Calu3 (cell line): ENCODE data around the gene PSMD14. TPM values are rescaled to one million over a fixed set of nuclear protein-coding genes. Genes with fewer than 3 reads are reported as not detected.

Source experiments
- BruUV-seq: library from RNA; stranded (reverse); fragments of 400-500 nt; replicated peaks from 2 replicates; lab custom pipeline; 2021; lab: Mats Ljungman, UMichigan
- CTCF ChIA-PET: fragments of 300-600 bp; sonication (Branson Sonifier 250); formaldehyde crosslinking; loops from one replicate; lab custom pipeline; 2022; ENCODE audit warnings: antibody characterized with exemption; lab: Charles Lee
- DNase-seq: peaks from one replicate; pipeline ENCODE4 v3.0.0; 2022
- H3K27ac Mint-ChIP-seq: one replicate; pipeline ENCODE4 v1.8.0; 2022; ENCODE audit warnings: mixed read lengths; ENCODE audit not compliant: unreplicated experiment
- H3K27me3 Mint-ChIP-seq: one replicate; pipeline ENCODE4 v1.8.0; 2022; ENCODE audit warnings: mixed read lengths; ENCODE audit not compliant: unreplicated experiment
- H3K36me3 Mint-ChIP-seq: one replicate; pipeline ENCODE4 v1.8.0; 2022; ENCODE audit warnings: mild to moderate bottlenecking, moderate library complexity, mixed read lengths; ENCODE audit not compliant: insufficient read depth, unreplicated experiment
- H3K4me1 Mint-ChIP-seq: one replicate; pipeline ENCODE4 v1.8.0; 2022; ENCODE audit warnings: mild to moderate bottlenecking, low read depth, mixed read lengths; ENCODE audit not compliant: unreplicated experiment
- H3K4me3 Mint-ChIP-seq: one replicate; pipeline ENCODE4 v1.8.0; 2022; ENCODE audit warnings: mild to moderate bottlenecking, low read depth, moderate library complexity, mixed read lengths; ENCODE audit not compliant: unreplicated experiment
- H3K9me3 Mint-ChIP-seq: one replicate; pipeline ENCODE4 v1.8.0; 2022; ENCODE audit warnings: low read depth, mixed read lengths; ENCODE audit not compliant: unreplicated experiment
- CTCF ChIP-seq: fragments of 200-600 bp; IDR thresholded peaks from one replicate; pipeline ENCODE4 v1.8.0; 2022; ENCODE audit warnings: antibody characterized with exemption; ENCODE audit not compliant: unreplicated experiment
- intact Hi-C: fragments of 100-400 bp; cut with micrococcal nuclease; formaldehyde crosslinking; loops from one replicate; pipeline ENCODE4 v1.10.0; 2022; ENCODE audit not compliant: unreplicated experiment
- total RNA-seq: library from RNA; stranded (reverse); gene quantifications from 2 replicates; pipeline ENCODE4 v1.2.3, GENCODE V29; 2022

The PSMD14 gene
- total RNA-seq, 1 experiment from 2014 or later, result 97.4 TPM

DNA sequence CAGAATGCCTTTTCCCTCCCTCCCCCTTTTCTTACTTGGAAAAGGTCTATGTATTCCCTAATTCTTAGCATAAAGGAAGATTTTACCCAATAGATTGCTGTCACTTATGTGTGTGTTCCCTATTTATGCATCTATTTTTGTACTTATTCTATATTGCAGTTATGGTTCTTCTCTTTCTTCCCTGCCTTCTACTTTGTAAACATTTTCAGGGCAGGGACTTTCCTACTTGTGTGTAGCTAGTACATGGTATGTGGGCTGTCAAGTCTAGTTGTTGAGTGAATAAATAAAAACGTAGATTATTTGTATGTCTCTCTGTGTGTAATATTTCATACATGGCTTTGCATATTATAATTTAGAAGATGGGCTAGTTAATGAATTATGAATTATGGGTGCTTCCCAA, 45.3 kb downstream of the PSMD14 start:
- DNase-seq, result no peak
- Mint-ChIP-seq H3K36me3 (peaks cover 8% of the 10 kb centered on the region), H3K9me3 (peaks cover 2% of the 10 kb centered on the region), H3K27ac (no peak overlapping the region), H3K4me1 (peaks cover 26% of the 10 kb centered on the region), H3K4me3 (no peak overlapping the region), H3K27me3 (no peaks in the 10 kb centered on the region)
- CTCF ChIA-PET, result no interaction called here
- TF ChIP-seq CTCF, result no peak
- intact Hi-C loops, result no loop called here
- BruUV-seq, result no TSS peak

- Mint-ChIP-seq H3K9me3 (peaks cover 2% of the 10 kb centered on the region), H3K27ac (no peak overlapping the region), H3K27me3 (no peaks in the 10 kb centered on the region), H3K4me1 (peaks cover 22% of the 10 kb centered on the region), H3K36me3 (peaks cover 6% of the 10 kb centered on the region), H3K4me3 (no peak overlapping the region)
- CTCF ChIA-PET, result no interaction called here
- BruUV-seq, result no TSS peak
- no peak for TF ChIP-seq CTCF
- intact Hi-C loops, result no loop called here
- no peak for DNase-seq
Observed at GRCh38 chr2:161354106-161354505, 45.9 kb downstream of the PSMD14 start.

DNA sequence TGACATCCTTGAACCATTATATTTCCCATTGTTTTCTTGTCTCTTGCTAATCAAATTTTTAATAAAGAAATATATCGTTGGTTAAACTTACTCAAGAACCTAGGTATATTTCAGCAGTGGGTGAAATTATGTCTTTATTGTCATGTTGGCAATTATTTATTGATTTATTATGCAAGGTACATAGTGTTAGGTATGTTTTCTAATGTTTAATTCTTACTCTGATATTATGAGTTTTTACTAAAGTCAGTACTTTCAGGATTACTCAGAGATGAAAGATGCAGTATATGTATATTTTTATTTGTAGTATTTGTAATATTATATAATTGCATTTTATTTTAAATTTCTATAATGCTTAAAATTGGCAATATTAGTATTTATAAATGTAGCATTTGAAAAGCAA, 46.9 kb downstream of the PSMD14 start:
- Mint-ChIP-seq H3K4me1 (peaks cover 17% of the 10 kb centered on the region), H3K27me3 (no peaks in the 10 kb centered on the region), H3K4me3 (no peak overlapping the region), H3K36me3 (peaks cover 5% of the 10 kb centered on the region), H3K27ac (no peak overlapping the region), H3K9me3 (peaks cover 2% of the 10 kb centered on the region)
- no peak for DNase-seq
- intact Hi-C loops, result no loop called here
- CTCF ChIA-PET, result no interaction called here
- no peak for TF ChIP-seq CTCF
- BruUV-seq, result no TSS peak

DNA sequence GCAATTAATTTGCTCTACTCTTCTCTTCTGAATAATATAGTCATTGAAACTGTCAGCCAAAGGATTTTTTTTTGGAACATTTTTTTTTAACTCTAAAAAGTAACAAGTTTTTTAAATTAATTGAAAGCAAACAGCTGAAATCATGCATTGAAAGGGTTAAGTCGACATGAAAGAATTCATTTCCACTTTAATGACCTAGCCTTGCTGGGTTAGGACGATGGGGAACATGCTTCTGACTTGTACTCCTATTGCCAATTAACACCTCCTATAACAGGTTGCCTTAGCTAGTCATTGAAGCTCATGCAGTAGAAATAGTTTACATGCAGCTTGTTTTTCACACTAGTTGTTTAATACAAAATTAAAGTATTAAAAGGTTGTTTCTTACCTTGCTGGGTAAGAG, 47.8 kb downstream of the PSMD14 start:
- Mint-ChIP-seq H3K4me1 (peaks cover 9% of the 10 kb centered on the region), H3K9me3 (peaks cover 2% of the 10 kb centered on the region), H3K4me3 (no peak overlapping the region), H3K27ac (no peak overlapping the region), H3K27me3 (no peaks in the 10 kb centered on the region), H3K36me3 (peaks cover 5% of the 10 kb centered on the region)
- no peak for DNase-seq
- BruUV-seq, result no TSS peak
- CTCF ChIA-PET, result interaction anchor here (0.8 kb wide), 1 partner anchor 1225 kb away, joined by 4 read pairs; no protein-coding TSS in a partner anchor
- TF ChIP-seq CTCF, result no peak
- intact Hi-C loops, result no loop called here
